ENCODE measurements around the gene FUCA2.
"Not testable (repeated sequence)": the region's sequence is repeated elsewhere in the genome, so short reads cannot be mapped to it uniquely, and the experiment has no call there.

Gene FUCA2

GRCh38 chr6:143513410-143513809 lies 1.9 kb upstream of the FUCA2 start:
- H3K9me3 ChIP-seq (ENCODE audit: control insufficient read depth in 1 of 2, low read length in 2 of 2): no peaks in the 10 kb centered on the region
- H3K27ac ChIP-seq (ENCODE audit: low read length): no peak overlapping the region
- no peak overlapping the region for H3K4me3 ChIP-seq (ENCODE audit: low read depth in 1 of 2, low read length in 2 of 2)
- H3K27me3 ChIP-seq (ENCODE audit: low read depth, low read length): no peaks in the 10 kb centered on the region
- peaks cover 0 to 39% of the 10 kb centered on the region in 2 donors for H3K4me1 ChIP-seq (ENCODE audit: control insufficient read depth in 1 of 2, insufficient read depth in 2 of 2, low read length in 2 of 2)
- H3K36me3 ChIP-seq (ENCODE audit: control insufficient read depth in 1 of 2, insufficient read depth in 2 of 2, low read length in 2 of 2): no peaks in the 10 kb centered on the region

DNA sequence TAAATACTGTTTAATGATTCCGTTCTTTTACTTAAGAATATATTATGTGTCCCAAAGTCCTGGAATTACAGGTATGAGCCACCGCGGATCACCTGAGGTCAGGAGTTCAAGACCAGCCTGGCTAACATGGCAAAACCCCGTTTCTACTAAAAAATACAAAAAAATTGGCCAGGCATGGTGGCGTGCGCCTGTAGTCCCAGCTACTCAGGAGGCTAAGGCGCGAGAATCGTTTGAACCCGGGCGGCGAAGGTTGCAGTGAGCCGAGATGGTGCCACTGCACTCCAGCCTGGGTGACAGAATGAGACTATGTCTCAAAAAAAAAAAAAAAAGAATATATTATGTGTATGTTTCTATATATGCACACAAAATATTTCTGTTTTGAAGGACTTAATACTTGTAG lies 1.2 kb downstream of the FUCA2 start:
- Histone ChIP-seq H3K4me3 (ENCODE audit: low read depth in 1 of 2, low read length in 2 of 2) (peak overlapping the region; percentile 73 to 82), H3K36me3 (ENCODE audit: control insufficient read depth in 1 of 2, insufficient read depth in 2 of 2, low read length in 2 of 2) (peaks cover 16 to 17% of the 10 kb centered on the region in 2 donors), H3K4me1 (ENCODE audit: control insufficient read depth in 1 of 2, insufficient read depth in 2 of 2, low read length in 2 of 2) (peaks cover 0 to 29% of the 10 kb centered on the region in 2 donors)
- not testable (repeated sequence) for H3K27me3 ChIP-seq (ENCODE audit: low read depth, low read length); H3K27ac ChIP-seq (ENCODE audit: low read length); H3K9me3 ChIP-seq (ENCODE audit: control insufficient read depth in 1 of 2, low read length in 2 of 2)

GRCh38 chr6:143507358-143508145 lies 4.0 kb downstream of the FUCA2 start:
- Histone ChIP-seq H3K27ac (ENCODE audit: low read length) (no peak overlapping the region), H3K4me1 (ENCODE audit: control insufficient read depth in 1 of 2, insufficient read depth in 2 of 2, low read length in 2 of 2) (peaks cover 0 to 21% of the 10 kb centered on the region in 2 donors), H3K27me3 (ENCODE audit: low read depth, low read length) (no peaks in the 10 kb centered on the region), H3K36me3 (ENCODE audit: control insufficient read depth in 1 of 2, insufficient read depth in 2 of 2, low read length in 2 of 2) (peaks cover 24 to 25% of the 10 kb centered on the region in 2 donors), H3K9me3 (ENCODE audit: control insufficient read depth in 1 of 2, low read length in 2 of 2) (no peaks in the 10 kb centered on the region), H3K4me3 (ENCODE audit: low read depth in 1 of 2, low read length in 2 of 2) (no peak overlapping the region)

DNA sequence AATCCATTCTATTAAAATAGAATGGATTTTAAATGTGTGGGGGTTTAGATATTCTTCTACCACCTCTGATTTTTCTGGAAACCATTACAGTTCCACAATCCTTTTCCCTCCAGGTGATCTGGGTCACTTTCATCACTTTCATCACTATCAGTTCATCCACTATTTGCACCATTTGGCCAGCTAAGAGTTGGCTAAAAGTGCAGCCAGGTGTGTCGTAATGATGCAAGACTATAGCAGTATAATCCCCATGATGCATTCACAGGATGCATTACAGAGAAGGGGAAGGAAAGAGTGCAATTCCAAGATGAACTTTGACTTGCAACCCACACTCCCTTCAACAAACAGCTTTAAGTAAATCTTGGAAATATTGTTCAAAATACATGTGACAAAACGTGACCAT lies 4.9 kb downstream of the FUCA2 start:
- no peak overlapping the region for H3K27ac ChIP-seq (ENCODE audit: low read length)
- peaks cover 0 to 14% of the 10 kb centered on the region in 2 donors for H3K4me1 ChIP-seq (ENCODE audit: control insufficient read depth in 1 of 2, insufficient read depth in 2 of 2, low read length in 2 of 2)
- H3K27me3 ChIP-seq (ENCODE audit: low read depth, low read length): no peaks in the 10 kb centered on the region
- no peak overlapping the region for H3K4me3 ChIP-seq (ENCODE audit: low read depth in 1 of 2, low read length in 2 of 2)
- peaks cover 26 to 27% of the 10 kb centered on the region in 2 donors for H3K36me3 ChIP-seq (ENCODE audit: control insufficient read depth in 1 of 2, insufficient read depth in 2 of 2, low read length in 2 of 2)
- no peaks in the 10 kb centered on the region for H3K9me3 ChIP-seq (ENCODE audit: control insufficient read depth in 1 of 2, low read length in 2 of 2)

DNA sequence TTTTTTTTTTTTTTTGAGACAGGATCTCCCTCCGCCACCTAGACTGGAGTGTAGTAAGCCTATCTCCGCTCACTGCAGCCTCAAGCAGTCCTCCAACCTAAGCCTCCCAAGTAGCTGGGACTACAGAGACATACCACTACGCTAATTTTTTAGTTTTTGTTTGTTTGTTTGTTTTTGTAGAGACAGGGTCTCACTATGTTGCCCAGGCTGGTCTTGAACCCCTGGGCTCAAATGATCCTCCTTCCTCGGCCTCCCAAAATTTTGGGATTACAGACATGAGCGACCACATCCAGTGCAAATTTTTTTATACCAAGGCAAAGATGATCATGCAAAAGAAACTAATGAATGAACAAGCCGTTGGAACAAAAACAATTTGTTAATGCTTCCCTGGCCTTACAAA lies 5.3 kb downstream of the FUCA2 start:
- H3K9me3 ChIP-seq (ENCODE audit: control insufficient read depth in 1 of 2, low read length in 2 of 2): no peaks in the 10 kb centered on the region
- H3K4me3 ChIP-seq (ENCODE audit: low read depth in 1 of 2, low read length in 2 of 2): no peak overlapping the region
- peaks cover 30 to 31% of the 10 kb centered on the region in 2 donors for H3K36me3 ChIP-seq (ENCODE audit: control insufficient read depth in 1 of 2, insufficient read depth in 2 of 2, low read length in 2 of 2)
- peaks cover 0 to 14% of the 10 kb centered on the region in 2 donors for H3K4me1 ChIP-seq (ENCODE audit: control insufficient read depth in 1 of 2, insufficient read depth in 2 of 2, low read length in 2 of 2)
- H3K27me3 ChIP-seq (ENCODE audit: low read depth, low read length): no peaks in the 10 kb centered on the region
- H3K27ac ChIP-seq (ENCODE audit: low read length): no peak overlapping the region

DNA sequence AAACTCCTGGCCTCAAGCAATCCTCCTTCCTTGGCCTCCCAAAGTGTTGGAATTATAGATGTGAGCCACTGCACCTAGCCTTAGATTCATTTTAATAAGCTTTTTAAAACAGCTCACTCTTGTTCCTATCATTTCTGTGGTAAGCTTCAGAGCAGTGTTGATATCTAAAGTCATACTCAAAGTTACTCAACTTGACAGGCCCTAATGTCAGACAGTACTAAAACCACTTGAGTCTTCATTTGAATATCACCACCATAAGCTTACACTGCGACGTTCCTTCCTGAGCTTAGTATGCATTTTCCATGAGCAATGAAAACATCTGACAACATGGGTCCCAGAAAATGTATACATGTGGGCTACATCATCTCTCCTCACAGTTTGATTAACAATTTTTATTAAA lies 6.0 kb downstream of the FUCA2 start:
- Histone ChIP-seq H3K4me3 (ENCODE audit: low read depth in 1 of 2, low read length in 2 of 2) (no peak overlapping the region), H3K27me3 (ENCODE audit: low read depth, low read length) (no peaks in the 10 kb centered on the region), H3K4me1 (ENCODE audit: control insufficient read depth in 1 of 2, insufficient read depth in 2 of 2, low read length in 2 of 2) (peaks cover 0 to 12% of the 10 kb centered on the region in 2 donors), H3K9me3 (ENCODE audit: control insufficient read depth in 1 of 2, low read length in 2 of 2) (no peaks in the 10 kb centered on the region), H3K27ac (ENCODE audit: low read length) (no peak overlapping the region), H3K36me3 (ENCODE audit: control insufficient read depth in 1 of 2, insufficient read depth in 2 of 2, low read length in 2 of 2) (peaks cover 33 to 34% of the 10 kb centered on the region in 2 donors)

GRCh38 chr6:143505111-143505510 lies 6.4 kb downstream of the FUCA2 start:
- H3K36me3 ChIP-seq (ENCODE audit: control insufficient read depth in 1 of 2, insufficient read depth in 2 of 2, low read length in 2 of 2): peaks cover 37 to 39% of the 10 kb centered on the region in 2 donors

GRCh38 chr6:143504369-143504768 lies 7.2 kb downstream of the FUCA2 start:
- H3K27ac ChIP-seq (ENCODE audit: low read length): no peak overlapping the region
- H3K4me1 ChIP-seq (ENCODE audit: control insufficient read depth in 1 of 2, insufficient read depth in 2 of 2, low read length in 2 of 2): peaks cover 0 to under 1% of the 10 kb centered on the region in 2 donors
- H3K27me3 ChIP-seq (ENCODE audit: low read depth, low read length): no peaks in the 10 kb centered on the region
- H3K36me3 ChIP-seq (ENCODE audit: control insufficient read depth in 1 of 2, insufficient read depth in 2 of 2, low read length in 2 of 2): peaks cover 45 to 46% of the 10 kb centered on the region in 2 donors
- no peaks in the 10 kb centered on the region for H3K9me3 ChIP-seq (ENCODE audit: control insufficient read depth in 1 of 2, low read length in 2 of 2)
- H3K4me3 ChIP-seq (ENCODE audit: low read depth in 1 of 2, low read length in 2 of 2): no peak overlapping the region

More at GRCh38 chr6:143505111-143505510, 6.4 kb downstream of the FUCA2 start:
- H3K27ac ChIP-seq (ENCODE audit: low read length): no peak overlapping the region
- H3K9me3 ChIP-seq (ENCODE audit: control insufficient read depth in 1 of 2, low read length in 2 of 2): no peaks in the 10 kb centered on the region
- no peaks in the 10 kb centered on the region for H3K27me3 ChIP-seq (ENCODE audit: low read depth, low read length)
- no peak overlapping the region for H3K4me3 ChIP-seq (ENCODE audit: low read depth in 1 of 2, low read length in 2 of 2)
- peaks cover 0 to 8% of the 10 kb centered on the region in 2 donors for H3K4me1 ChIP-seq (ENCODE audit: control insufficient read depth in 1 of 2, insufficient read depth in 2 of 2, low read length in 2 of 2)

DNA sequence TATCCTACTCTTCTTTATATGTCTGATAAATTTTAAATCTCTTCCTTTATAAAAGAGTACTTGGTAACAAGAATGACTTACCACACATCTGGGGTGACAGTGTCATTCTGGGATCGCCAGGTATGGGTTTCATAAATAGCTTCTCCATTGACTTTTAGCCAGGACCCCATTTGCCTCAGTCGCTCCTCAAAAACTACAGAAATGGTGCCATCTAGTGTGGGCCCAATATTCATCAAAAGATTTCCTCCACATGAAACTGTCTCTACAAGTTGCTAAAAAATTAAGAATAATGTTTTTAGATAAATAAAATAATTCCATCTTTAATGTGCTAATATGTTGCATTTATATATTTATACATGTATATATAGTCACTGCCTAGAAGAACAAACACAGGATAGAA lies 9.7 kb downstream of the FUCA2 start:
- H3K36me3 ChIP-seq (ENCODE audit: control insufficient read depth in 1 of 2, insufficient read depth in 2 of 2, low read length in 2 of 2): peaks cover 43 to 61% of the 10 kb centered on the region in 2 donors
- no peaks in the 10 kb centered on the region for H3K4me1 ChIP-seq (ENCODE audit: control insufficient read depth in 1 of 2, insufficient read depth in 2 of 2, low read length in 2 of 2)
- H3K27ac ChIP-seq (ENCODE audit: low read length): no peak overlapping the region
- H3K4me3 ChIP-seq (ENCODE audit: low read depth in 1 of 2, low read length in 2 of 2): no peak overlapping the region
- H3K27me3 ChIP-seq (ENCODE audit: low read depth, low read length): no peaks in the 10 kb centered on the region
- H3K9me3 ChIP-seq (ENCODE audit: control insufficient read depth in 1 of 2, low read length in 2 of 2): no peaks in the 10 kb centered on the region

DNA sequence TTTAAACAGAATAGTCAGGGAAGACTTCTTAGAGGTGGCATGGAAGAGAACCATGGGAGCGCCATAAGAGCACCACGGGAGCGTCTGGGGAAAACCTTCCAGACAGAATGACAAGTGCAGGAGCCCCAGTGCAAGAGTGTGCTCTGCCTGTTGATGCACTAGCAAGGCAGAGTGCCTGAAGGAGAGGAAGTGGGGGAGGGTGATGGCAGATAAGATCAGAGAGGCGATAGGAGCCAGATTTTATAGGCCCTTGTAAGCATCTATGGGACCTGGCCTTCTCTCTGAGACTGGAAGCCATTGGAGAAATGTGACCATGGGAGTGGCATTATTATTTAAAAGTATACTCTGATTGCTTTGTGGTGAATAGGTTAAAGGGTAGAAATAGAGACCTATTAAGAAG lies 13.1 kb downstream of the FUCA2 start:
- Histone ChIP-seq H3K27me3 (ENCODE audit: low read depth, low read length) (no peaks in the 10 kb centered on the region), H3K9me3 (ENCODE audit: control insufficient read depth in 1 of 2, low read length in 2 of 2) (no peaks in the 10 kb centered on the region), H3K36me3 (ENCODE audit: control insufficient read depth in 1 of 2, insufficient read depth in 2 of 2, low read length in 2 of 2) (peaks cover 44 to 63% of the 10 kb centered on the region in 2 donors), H3K4me1 (ENCODE audit: control insufficient read depth in 1 of 2, insufficient read depth in 2 of 2, low read length in 2 of 2) (no peaks in the 10 kb centered on the region), H3K4me3 (ENCODE audit: low read depth in 1 of 2, low read length in 2 of 2) (no peak overlapping the region), H3K27ac (ENCODE audit: low read length) (no peak overlapping the region)

DNA sequence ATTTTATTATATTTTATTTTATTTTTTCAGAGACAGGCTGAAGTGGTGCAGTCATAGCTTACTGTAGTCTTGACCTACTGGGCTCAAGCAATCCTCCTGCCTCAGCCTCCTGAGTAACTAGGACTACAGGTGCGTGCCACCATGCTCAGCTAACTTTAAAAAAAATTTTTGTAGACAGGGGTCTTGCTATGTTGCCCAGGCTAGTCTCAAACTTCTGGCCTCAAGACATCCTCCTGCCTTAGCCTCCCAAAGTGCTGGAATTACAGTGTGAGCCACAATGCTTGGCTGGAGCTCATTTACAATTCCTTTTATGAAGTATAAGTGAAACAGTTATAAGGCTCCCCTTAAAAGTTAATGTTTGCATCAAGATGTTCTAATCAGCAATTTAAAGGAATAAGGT lies 14.5 kb downstream of the FUCA2 start:
- no peak overlapping the region for H3K4me3 ChIP-seq (ENCODE audit: low read depth in 1 of 2, low read length in 2 of 2)
- peaks cover 40 to 61% of the 10 kb centered on the region in 2 donors for H3K36me3 ChIP-seq (ENCODE audit: control insufficient read depth in 1 of 2, insufficient read depth in 2 of 2, low read length in 2 of 2)
- no peaks in the 10 kb centered on the region for H3K4me1 ChIP-seq (ENCODE audit: control insufficient read depth in 1 of 2, insufficient read depth in 2 of 2, low read length in 2 of 2)
- no peak overlapping the region for H3K27ac ChIP-seq (ENCODE audit: low read length)
- no peaks in the 10 kb centered on the region for H3K27me3 ChIP-seq (ENCODE audit: low read depth, low read length)
- H3K9me3 ChIP-seq (ENCODE audit: control insufficient read depth in 1 of 2, low read length in 2 of 2): no peaks in the 10 kb centered on the region

DNA sequence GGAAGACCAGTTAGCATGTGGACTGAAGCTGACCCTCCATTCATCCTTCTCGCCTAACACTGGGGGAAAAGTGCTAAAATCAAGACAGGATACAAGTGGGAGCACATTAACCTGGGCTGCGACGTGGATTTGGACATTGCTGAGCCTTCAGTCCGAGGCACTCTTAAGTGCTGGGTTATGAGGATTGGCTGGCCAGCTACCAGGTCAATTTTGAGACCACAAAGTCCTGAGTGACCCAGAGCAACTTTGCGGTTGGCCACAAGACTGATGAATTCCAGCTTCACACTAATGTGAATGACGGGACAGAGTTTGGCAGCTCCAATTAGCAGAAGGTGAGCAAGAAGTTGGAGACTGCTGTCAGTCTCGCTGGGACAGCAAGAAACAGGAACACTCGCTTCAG lies 20.7 kb downstream of the FUCA2 start:
- Histone ChIP-seq H3K4me3 (ENCODE audit: low read depth in 1 of 2, low read length in 2 of 2) (no peak overlapping the region), H3K36me3 (ENCODE audit: control insufficient read depth in 1 of 2, insufficient read depth in 2 of 2, low read length in 2 of 2) (peaks cover 16 to 26% of the 10 kb centered on the region in 2 donors), H3K9me3 (ENCODE audit: control insufficient read depth in 1 of 2, low read length in 2 of 2) (no peaks in the 10 kb centered on the region), H3K4me1 (ENCODE audit: control insufficient read depth in 1 of 2, insufficient read depth in 2 of 2, low read length in 2 of 2) (no peaks in the 10 kb centered on the region), H3K27ac (ENCODE audit: low read length) (no peak overlapping the region), H3K27me3 (ENCODE audit: low read depth, low read length) (no peaks in the 10 kb centered on the region)
